PC-9 (cell line): ENCODE measurements around the gene TMEM237. TPM values are rescaled to one million over a fixed set of nuclear protein-coding genes. Genes with fewer than 3 reads are reported as not detected.
A peak's percentile ranks its signal among the peaks of the same experiment; 100 is the strongest.

Experiments used
- BruUV-seq: library from RNA; stranded (reverse); fragments of 400-500 nt; replicated peaks from 2 replicates; lab custom pipeline; 2021; lab: Mats Ljungman, UMichigan
- CTCF ChIA-PET: fragments of 300-600 bp; sonication (Branson Sonifier 250); formaldehyde crosslinking; loops from one replicate; lab custom pipeline; 2022; ENCODE audit warnings: antibody characterized with exemption; lab: Charles Lee
- POLR2A ChIA-PET: fragments of 300-600 bp; sonication (Branson Sonifier 250); formaldehyde crosslinking; loops from one replicate; lab custom pipeline; 2022; ENCODE audit warnings: antibody characterized with exemption; ENCODE audit not compliant: unreplicated experiment; lab: Charles Lee
- DNase-seq, 2 experiments: peaks; one replicate each; pipeline versions ENCODE4 v3.0.0 to v3.0.0-alpha.2; 2015 to 2022; ENCODE audit warnings: mixed read lengths in 1 of 2
- H2AFZ ChIP-seq: fragments of 200-600 bp; sonication (generic); 2 replicates; pipeline ENCODE4 v1.8.1; 2017; ENCODE audit warnings: antibody characterized with exemption
- H3F3A ChIP-seq: fragments of 200-600 bp; sonication (generic); 2 replicates; pipeline ENCODE4 v1.8.1; 2017; ENCODE audit warnings: antibody characterized with exemption, mild to moderate bottlenecking, low read depth; ENCODE audit not compliant: insufficient read depth
- H3K27ac ChIP-seq: fragments of 200-600 bp; sonication (generic); 2 replicates; pipeline ENCODE4 v1.6.1; 2016; ENCODE audit warnings: mixed run types
- H3K27me3 ChIP-seq: fragments of 200-600 bp; sonication (generic); 2 replicates; pipeline ENCODE4 v1.6.1; 2016; ENCODE audit warnings: low read depth, mixed run types; ENCODE audit not compliant: insufficient read depth
- H3K36me3 ChIP-seq: fragments of 200-600 bp; sonication (generic); 2 replicates; pipeline ENCODE4 v1.6.1; 2016; ENCODE audit warnings: low read depth, mixed run types
- H3K4me1 ChIP-seq: fragments of 200-600 bp; sonication (generic); replicated peaks from 2 replicates; pipeline ENCODE4 v1.6.1; 2016; ENCODE audit warnings: mixed run types; ENCODE audit not compliant: insufficient read depth
- H3K4me2 ChIP-seq: fragments of 200-600 bp; sonication (generic); 2 replicates; pipeline ENCODE4 v1.6.1; 2017; ENCODE audit warnings: mixed run types
- H3K4me3 ChIP-seq: fragments of 200-600 bp; sonication (generic); 2 replicates; pipeline ENCODE4 v1.6.1; 2016; ENCODE audit warnings: mixed run types
- H3K79me2 ChIP-seq: fragments of 200-600 bp; sonication (generic); 2 replicates; pipeline ENCODE4 v1.6.1; 2017; ENCODE audit warnings: low read depth, mixed run types
- H3K9me2 ChIP-seq: fragments of 200-600 bp; sonication (generic); 2 replicates; pipeline ENCODE4 v1.8.1; 2017; ENCODE audit warnings: mild to moderate bottlenecking; ENCODE audit not compliant: insufficient read depth
- H3K9me3 ChIP-seq: fragments of 200-600 bp; sonication (generic); 2 replicates; pipeline ENCODE4 v1.8.1; 2016; ENCODE audit warnings: low read depth; ENCODE audit not compliant: insufficient read depth
- H4K20me1 ChIP-seq: fragments of 200-600 bp; sonication (generic); 2 replicates; pipeline ENCODE4 v1.8.1; 2017; ENCODE audit not compliant: insufficient read depth
- EZH2 ChIP-seq: fragments of 200-600 bp; sonication (generic); IDR thresholded peaks from 2 replicates; pipeline ENCODE4 v1.8.0; 2017; ENCODE audit warnings: antibody characterized with exemption, low read depth
- intact Hi-C: fragments of 100-400 bp; cut with micrococcal nuclease; formaldehyde crosslinking; loops from one replicate; pipeline ENCODE4 v1.10.0; 2022; ENCODE audit not compliant: unreplicated experiment
- total RNA-seq: library from RNA; stranded (reverse); gene quantifications from 2 replicates; pipeline ENCODE4 v1.2.3, GENCODE V29; 2021
- TF ChIP-seq, protein P1 (sequence below): fragments of 200-600 bp; sonication (generic); conservative IDR thresholded peaks from 2 replicates; pipeline ENCODE4 v1.6.1; 2017; ENCODE audit warnings: mixed run types, antibody characterized with exemption, mild to moderate bottlenecking, moderate library complexity

The TMEM237 gene
- total RNA-seq, 1 experiment from 2014 or later: 24.5 TPM

GRCh38 chr2:201668402-201668910 lies 25.2 kb upstream of the TMEM237 start:
- H2AFZ ChIP-seq: no peak overlapping the region
- no peak overlapping the region for H3K27ac ChIP-seq
- H3F3A ChIP-seq: no peaks in the 10 kb centered on the region
- CTCF ChIA-PET: no interaction called here
- H3K36me3 ChIP-seq: no peaks in the 10 kb centered on the region
- intact Hi-C loops: no loop called here
- H3K4me3 ChIP-seq: no peak overlapping the region
- no peak overlapping the region for H3K4me2 ChIP-seq
- H4K20me1 ChIP-seq: no peaks in the 10 kb centered on the region
- no peaks in the 10 kb centered on the region for H3K9me2 ChIP-seq
- H3K27me3 ChIP-seq: no peaks in the 10 kb centered on the region
- no peak for DNase-seq
- H3K79me2 ChIP-seq: no peaks in the 10 kb centered on the region
- no TSS peak for BruUV-seq
- no peaks in the 10 kb centered on the region for H3K4me1 ChIP-seq
- POLR2A ChIA-PET: no interaction called here
- TF ChIP-seq EZH2: no peak
- TF ChIP-seq, protein P1, sequence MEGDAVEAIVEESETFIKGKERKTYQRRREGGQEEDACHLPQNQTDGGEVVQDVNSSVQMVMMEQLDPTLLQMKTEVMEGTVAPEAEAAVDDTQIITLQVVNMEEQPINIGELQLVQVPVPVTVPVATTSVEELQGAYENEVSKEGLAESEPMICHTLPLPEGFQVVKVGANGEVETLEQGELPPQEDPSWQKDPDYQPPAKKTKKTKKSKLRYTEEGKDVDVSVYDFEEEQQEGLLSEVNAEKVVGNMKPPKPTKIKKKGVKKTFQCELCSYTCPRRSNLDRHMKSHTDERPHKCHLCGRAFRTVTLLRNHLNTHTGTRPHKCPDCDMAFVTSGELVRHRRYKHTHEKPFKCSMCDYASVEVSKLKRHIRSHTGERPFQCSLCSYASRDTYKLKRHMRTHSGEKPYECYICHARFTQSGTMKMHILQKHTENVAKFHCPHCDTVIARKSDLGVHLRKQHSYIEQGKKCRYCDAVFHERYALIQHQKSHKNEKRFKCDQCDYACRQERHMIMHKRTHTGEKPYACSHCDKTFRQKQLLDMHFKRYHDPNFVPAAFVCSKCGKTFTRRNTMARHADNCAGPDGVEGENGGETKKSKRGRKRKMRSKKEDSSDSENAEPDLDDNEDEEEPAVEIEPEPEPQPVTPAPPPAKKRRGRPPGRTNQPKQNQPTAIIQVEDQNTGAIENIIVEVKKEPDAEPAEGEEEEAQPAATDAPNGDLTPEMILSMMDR: no peak
- H3K9me3 ChIP-seq: no peaks in the 10 kb centered on the region

- intact Hi-C loops: no loop called here
Measured at GRCh38 chr2:201664334-201664733, 21.0 kb upstream of the TMEM237 start.

GRCh38 chr2:201661366-201661765 lies 18.1 kb upstream of the TMEM237 start:
- no peak for DNase-seq
- H3F3A ChIP-seq: no peaks in the 10 kb centered on the region

More at GRCh38 chr2:201664334-201664733, 21.0 kb upstream of the TMEM237 start:
- Histone ChIP-seq H3K27ac (no peak overlapping the region), H3K79me2 (no peaks in the 10 kb centered on the region), H3K36me3 (no peaks in the 10 kb centered on the region), H3K4me2 (no peak overlapping the region), H4K20me1 (no peaks in the 10 kb centered on the region), H3K27me3 (no peaks in the 10 kb centered on the region), H3K9me2 (no peaks in the 10 kb centered on the region), H3K9me3 (no peaks in the 10 kb centered on the region), H2AFZ (0 out of 2 replicates have a peak overlapping the region, but pooled peaks have one; percentile 22), H3K4me3 (no peak overlapping the region), H3K4me1 (no peaks in the 10 kb centered on the region), H3F3A (no peaks in the 10 kb centered on the region)
- POLR2A ChIA-PET: no interaction called here
- no peak for DNase-seq
- CTCF ChIA-PET: no interaction called here
- BruUV-seq: no TSS peak
- TF ChIP-seq EZH2: no peak
- TF ChIP-seq, protein P1: no peak

More at GRCh38 chr2:201661366-201661765, 18.1 kb upstream of the TMEM237 start:
- Histone ChIP-seq H3K9me2 (no peaks in the 10 kb centered on the region), H3K27ac (no peak overlapping the region), H3K4me3 (no peak overlapping the region), H3K4me1 (no peaks in the 10 kb centered on the region), H3K9me3 (no peaks in the 10 kb centered on the region), H3K4me2 (no peak overlapping the region), H3K27me3 (no peaks in the 10 kb centered on the region), H3K36me3 (no peaks in the 10 kb centered on the region), H3K79me2 (no peaks in the 10 kb centered on the region), H4K20me1 (no peaks in the 10 kb centered on the region), H2AFZ (no peak overlapping the region)
- ChIA-PET POLR2A (no interaction called here), CTCF (no interaction called here)
- no peak for TF ChIP-seq EZH2
- BruUV-seq: no TSS peak
- intact Hi-C loops: no loop called here
